RCC 7860 (cell line): ENCODE measurements around the gene ONECUT3.
"Not testable (repeated sequence)": the region's sequence is repeated elsewhere in the genome, so short reads cannot be mapped to it uniquely, and the experiment has no call there.

Experiments used
- DNase-seq: peaks from one replicate; pipeline ENCODE4 v3.0.0-alpha.2; 2015; ENCODE audit warnings: low spot score
- FAIRE-seq: peaks from 2 replicates; lab custom pipeline; 2012; peaks lifted over from hg19 to GRCh38; lab: Jason Lieb, UNC

ONECUT3 gene

DNA sequence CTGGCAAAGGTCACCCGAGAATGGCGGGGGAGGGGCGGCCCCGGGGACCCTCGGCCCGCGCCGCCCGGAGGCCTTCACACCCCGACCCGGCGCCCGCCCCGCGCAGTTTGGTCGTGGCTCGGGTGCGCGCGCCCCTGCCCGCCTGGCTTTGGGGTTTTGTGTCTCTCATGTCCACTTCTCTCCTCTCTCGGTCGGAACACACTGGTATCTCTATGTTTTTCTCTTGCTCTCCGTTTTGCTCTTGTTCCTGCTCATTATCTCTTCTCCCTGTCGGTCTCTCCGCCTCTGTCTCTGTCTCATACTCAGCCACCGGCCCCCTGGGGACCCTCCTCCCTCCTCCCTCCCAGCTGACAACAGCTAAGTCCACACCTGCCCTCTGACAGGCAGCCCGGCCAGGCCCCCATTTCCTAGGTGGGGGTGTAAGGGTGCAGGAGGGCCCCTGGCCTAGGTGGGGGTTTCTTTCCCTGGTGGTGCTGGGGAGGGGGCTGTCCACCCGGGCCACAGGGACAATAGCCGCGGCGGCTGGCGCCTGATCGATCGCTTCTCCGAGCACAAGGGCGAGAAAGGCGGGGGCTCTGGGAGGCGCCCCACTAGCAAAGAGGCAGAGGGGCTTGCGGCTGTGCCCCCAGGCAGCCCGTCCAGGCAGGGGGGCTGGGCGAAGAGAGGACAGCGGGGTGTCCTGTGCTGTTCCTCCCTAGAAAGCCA, 2.3 kb downstream of the ONECUT3 start:
- DNase-seq: no peak
- FAIRE-seq: no peak

DNA sequence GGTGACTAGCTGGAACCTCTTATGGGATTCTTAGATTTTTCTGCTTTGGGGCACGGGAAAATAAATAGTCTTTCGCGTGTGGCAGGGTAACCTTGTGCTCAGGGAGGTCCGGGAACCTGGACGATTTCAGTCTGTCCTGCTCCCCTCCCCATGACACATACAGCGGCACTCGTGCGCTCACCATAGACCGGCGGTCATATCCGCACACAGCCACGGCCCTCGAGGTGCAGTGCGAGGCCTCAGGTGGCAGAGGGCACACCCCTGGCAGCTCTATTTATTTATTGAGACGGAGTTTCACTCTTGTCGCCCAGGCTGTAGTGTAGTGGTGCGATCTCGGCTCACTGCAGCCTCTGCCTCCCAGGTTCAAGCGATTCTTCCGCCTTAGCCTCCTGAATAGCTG, 3.0 kb downstream of the ONECUT3 start:
- FAIRE-seq (no peak), DNase-seq (no peak)

DNA sequence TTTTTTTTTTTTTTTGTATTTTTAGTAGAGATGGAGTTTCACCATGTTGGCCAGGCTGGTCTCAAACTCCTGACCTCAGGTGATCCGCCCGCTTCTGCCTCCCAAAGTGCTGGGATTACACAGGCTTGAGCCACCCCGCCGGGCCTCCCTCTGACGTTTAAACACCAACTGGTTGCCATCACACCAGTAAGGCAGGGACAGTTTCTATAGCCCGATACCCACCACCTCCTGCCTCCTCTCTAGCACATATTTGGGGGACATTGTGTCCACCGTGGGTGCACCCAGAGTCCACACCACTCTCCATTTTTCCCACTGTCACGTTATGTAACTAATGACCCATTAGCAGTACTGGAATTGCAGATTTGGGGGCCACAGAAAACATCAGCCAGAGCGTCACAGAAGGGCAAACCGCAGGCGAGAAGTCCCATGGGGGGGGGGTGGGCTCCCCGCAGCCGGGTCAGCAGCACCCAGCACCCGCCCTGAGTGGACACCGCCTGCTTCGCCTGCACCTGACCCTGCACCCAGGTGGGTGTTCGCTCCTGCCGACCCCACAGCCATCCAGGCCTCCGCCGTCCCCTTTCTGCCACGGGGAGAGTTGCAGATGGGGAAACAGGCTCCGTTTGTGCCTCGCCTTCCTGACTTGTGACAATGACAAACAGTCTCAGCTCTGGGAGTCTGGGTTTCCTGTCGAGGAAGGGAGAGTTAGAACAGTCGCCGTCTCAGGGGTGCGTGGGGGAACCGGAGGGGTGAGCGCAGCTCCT, 3.6 kb downstream of the ONECUT3 start:
- FAIRE-seq (no peak), DNase-seq (no peak)

GRCh38 chr19:1757468-1758230, 4.3 kb downstream of the ONECUT3 start:
- DNase-seq: no peak
- FAIRE-seq: no peak

DNA sequence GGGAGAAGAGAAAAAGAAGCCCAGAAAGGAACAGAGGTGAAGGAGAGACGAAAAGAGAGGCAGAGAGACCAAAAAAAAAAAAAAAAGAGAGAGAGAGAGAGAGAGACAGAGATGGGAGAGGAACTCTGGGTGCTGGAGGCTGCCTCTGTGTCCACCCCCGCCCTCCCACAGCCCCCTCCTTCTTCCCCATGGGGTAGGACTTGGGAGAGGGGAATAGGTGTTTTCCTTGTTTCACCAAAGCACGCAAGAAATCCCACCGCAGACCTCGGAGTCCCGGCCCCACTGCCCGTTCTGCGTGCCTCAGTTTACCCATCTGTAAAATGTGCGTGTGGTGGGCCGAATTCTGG, 4.9 kb downstream of the ONECUT3 start:
- DNase-seq: no peak
- FAIRE-seq: no peak

- no peak for FAIRE-seq
- DNase-seq: no peak
Measured at GRCh38 chr19:1758959-1759903, 5.9 kb downstream of the ONECUT3 start.

GRCh38 chr19:1760020-1760419, 6.7 kb downstream of the ONECUT3 start:
- FAIRE-seq: no peak
- no peak for DNase-seq

- FAIRE-seq, DNase-seq: not testable (repeated sequence)
Measured at GRCh38 chr19:1760786-1761527, 7.7 kb downstream of the ONECUT3 start.

- FAIRE-seq (no peak), DNase-seq (no peak)
Measured at GRCh38 chr19:1761528-1762242, 8.4 kb downstream of the ONECUT3 start.

DNA sequence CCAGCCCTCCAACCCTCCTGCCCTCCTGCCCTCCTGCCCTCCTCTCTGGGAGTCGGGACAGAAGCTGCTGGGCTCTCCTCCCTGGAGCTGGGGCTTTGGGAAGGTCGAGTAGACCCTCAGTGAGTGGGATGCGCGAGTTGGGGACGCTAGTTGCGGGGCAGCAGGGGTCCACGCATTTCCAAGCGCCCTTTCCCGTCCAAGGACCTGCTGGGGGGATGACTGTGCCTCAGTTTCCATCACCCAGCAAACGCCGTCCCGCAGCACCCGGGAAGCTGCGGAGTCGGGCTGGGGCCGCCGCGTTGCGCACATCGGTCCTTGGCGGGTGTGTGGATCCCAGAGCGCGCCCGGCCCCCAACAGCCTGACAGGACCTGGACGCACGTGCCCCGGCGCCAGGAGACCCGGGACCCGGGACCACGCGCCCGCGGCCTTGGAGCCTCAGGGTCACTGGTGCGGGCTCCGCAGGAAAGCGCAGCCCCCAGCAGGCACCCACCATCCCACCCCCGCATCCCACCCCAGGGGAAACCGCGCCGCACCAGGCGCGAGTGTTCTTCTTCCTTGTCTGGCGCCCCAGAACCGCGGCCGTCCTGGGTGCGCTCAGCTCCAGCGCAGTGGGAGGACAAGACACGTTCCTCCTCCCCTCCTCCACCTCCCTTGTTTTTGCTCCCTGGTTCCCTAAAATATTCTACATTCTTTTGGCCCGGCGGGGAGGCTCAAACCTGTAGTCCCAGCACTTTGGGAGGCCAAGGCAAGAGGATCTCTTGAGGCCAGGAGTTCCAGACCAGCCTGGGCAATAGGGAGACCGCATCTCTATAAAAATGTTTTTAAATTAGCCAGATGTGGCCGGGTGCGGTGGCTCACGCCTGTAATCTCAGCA, 9.2 kb downstream of the ONECUT3 start:
- DNase-seq (no peak), FAIRE-seq (no peak)

- FAIRE-seq: no peak
- DNase-seq: no peak
Measured at GRCh38 chr19:1763648-1764639, 10.6 kb downstream of the ONECUT3 start.

DNA sequence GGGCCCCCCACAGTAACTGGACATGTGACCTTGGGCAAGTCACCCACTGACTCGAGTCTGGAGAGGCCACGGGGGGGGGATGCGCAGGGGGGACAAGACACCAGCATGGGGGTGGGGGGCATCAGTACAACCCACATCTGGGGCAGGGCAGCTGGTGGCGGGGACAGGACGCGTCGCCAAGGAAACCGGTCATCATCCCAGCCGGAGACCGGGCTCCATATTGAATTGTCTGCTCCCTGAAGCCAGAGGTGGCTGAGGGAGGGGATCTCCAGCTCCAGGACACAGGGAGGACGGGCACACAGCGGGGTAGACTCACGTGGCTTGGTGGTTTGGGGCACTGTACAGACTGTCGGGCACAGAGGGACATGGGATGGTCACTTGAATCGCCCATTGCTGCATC, 11.4 kb downstream of the ONECUT3 start:
- DNase-seq (no peak), FAIRE-seq (no peak)

- FAIRE-seq: no peak
- DNase-seq: no peak
Measured at GRCh38 chr19:1765232-1765903, 12.1 kb downstream of the ONECUT3 start.

GRCh38 chr19:1765904-1766799, 12.8 kb downstream of the ONECUT3 start:
- DNase-seq (no peak), FAIRE-seq (no peak)

DNA sequence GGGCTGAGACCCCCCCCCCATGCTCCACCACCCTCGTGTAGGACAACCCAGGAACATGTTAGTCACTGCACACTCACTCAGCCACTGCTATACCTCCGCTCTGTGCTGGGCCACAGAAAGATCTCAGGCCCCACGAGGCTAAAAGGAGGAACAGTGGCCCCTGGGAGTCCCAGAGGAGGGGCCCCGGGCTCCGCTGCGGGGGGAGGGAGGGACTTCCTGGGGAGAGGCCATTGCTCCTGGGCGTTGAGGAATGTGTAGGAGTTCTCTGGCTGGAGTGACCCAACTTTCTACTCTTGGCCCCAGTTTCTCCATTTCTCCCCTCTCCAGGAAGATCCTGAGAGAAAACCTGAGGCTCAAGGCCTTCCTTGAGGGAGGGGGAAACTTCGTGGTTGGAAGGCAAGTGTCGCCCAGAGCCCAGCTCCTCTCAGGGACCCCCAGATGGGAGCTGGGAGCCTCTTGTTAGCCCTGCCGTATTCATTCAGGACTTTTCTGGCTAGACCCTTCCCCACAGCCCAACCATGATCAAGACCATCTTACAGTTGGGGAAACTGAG, 13.6 kb downstream of the ONECUT3 start:
- DNase-seq: peak; percentile 35
- FAIRE-seq: no peak
